ENCODE data around the gene BIRC7.

The BIRC7 gene

GRCh38 chr20:63224412-63225081, 11.2 kb upstream of the BIRC7 start:
- in situ Hi-C loops (cut with MboI; ENCODE audit: low sequenced_read_pairs) = no loop called here

GRCh38 chr20:63225082-63225454, 10.6 kb upstream of the BIRC7 start:
- in situ Hi-C loops (cut with MboI; ENCODE audit: low sequenced_read_pairs) = no loop called here

GRCh38 chr20:63226042-63226943, 9.4 kb upstream of the BIRC7 start:
- in situ Hi-C loops (cut with MboI; ENCODE audit: low sequenced_read_pairs) = no loop called here

GRCh38 chr20:63227260-63227659, 8.4 kb upstream of the BIRC7 start:
- in situ Hi-C loops (cut with MboI; ENCODE audit: low sequenced_read_pairs) = no loop called here

- in situ Hi-C loops (cut with MboI; ENCODE audit: low sequenced_read_pairs) = no loop called here
Measured at GRCh38 chr20:63228806-63229205, 6.9 kb upstream of the BIRC7 start.

- in situ Hi-C loops (cut with MboI; ENCODE audit: low sequenced_read_pairs) = no loop called here
Measured at GRCh38 chr20:63230800-63231268, 4.9 kb upstream of the BIRC7 start.

GRCh38 chr20:63232235-63233060, 3.3 kb upstream of the BIRC7 start:
- in situ Hi-C loops (cut with MboI; ENCODE audit: low sequenced_read_pairs) = no loop called here

- in situ Hi-C loops (cut with MboI; ENCODE audit: low sequenced_read_pairs) = no loop called here
Measured at GRCh38 chr20:63233061-63233344, 2.7 kb upstream of the BIRC7 start.

GRCh38 chr20:63233924-63234323, 1.8 kb upstream of the BIRC7 start:
- in situ Hi-C loops (cut with MboI; ENCODE audit: low sequenced_read_pairs) = no loop called here

GRCh38 chr20:63234693-63235398, 859 bp upstream of the BIRC7 start:
- in situ Hi-C loops (cut with MboI; ENCODE audit: low sequenced_read_pairs) = no loop called here

- in situ Hi-C loops (cut with MboI; ENCODE audit: low sequenced_read_pairs) = no loop called here
Measured at GRCh38 chr20:63236116-63236837, 572 bp downstream of the BIRC7 start.

- in situ Hi-C loops (cut with MboI; ENCODE audit: low sequenced_read_pairs) = no loop called here
Measured at GRCh38 chr20:63238031-63238430, 2.3 kb downstream of the BIRC7 start.

- in situ Hi-C loops (cut with MboI; ENCODE audit: low sequenced_read_pairs) = no loop called here
Measured at GRCh38 chr20:63238514-63239125, 2.9 kb downstream of the BIRC7 start.

- in situ Hi-C loops (cut with MboI; ENCODE audit: low sequenced_read_pairs) = no loop called here
Measured at GRCh38 chr20:63239431-63239830, 3.7 kb downstream of the BIRC7 start.

- in situ Hi-C loops (cut with MboI; ENCODE audit: low sequenced_read_pairs) = no loop called here
Measured at GRCh38 chr20:63240004-63240403, 4.3 kb downstream of the BIRC7 start.

GRCh38 chr20:63241272-63241671, 5.6 kb downstream of the BIRC7 start:
- in situ Hi-C loops (cut with MboI; ENCODE audit: low sequenced_read_pairs) = no loop called here

GRCh38 chr20:63242736-63243135, 7.0 kb downstream of the BIRC7 start:
- in situ Hi-C loops (cut with MboI; ENCODE audit: low sequenced_read_pairs) = no loop called here

- in situ Hi-C loops (cut with MboI; ENCODE audit: low sequenced_read_pairs) = no loop called here
Measured at GRCh38 chr20:63243604-63244247, 8.0 kb downstream of the BIRC7 start.

GRCh38 chr20:63244468-63244867, 8.8 kb downstream of the BIRC7 start:
- in situ Hi-C loops (cut with MboI; ENCODE audit: low sequenced_read_pairs) = no loop called here
